ENCODE results near the gene ANKFY1.

DNA sequence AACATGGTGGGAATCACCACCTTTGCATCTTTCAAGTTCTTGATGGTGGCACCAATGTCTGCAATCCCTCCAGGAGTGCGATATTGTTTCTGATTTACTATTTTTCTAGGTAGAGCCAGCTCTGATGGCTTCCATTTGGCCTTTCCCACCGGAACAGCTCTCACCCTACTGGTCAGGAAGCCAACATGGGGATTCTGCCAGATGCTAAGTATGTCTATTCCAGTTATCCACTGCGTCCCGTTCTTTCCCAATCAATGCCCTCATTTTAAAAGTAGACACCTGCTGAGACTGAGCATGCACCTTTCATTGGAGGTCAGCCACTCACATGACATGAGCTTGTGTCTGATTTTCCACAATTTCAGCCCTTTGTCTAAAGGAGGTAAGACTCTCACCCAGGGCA lies 144.5 kb downstream of the ANKFY1 start:
- no peak for TF ChIP-seq POLR2AphosphoS5 (IDR thresholded peaks at IDR 0.05; ENCODE audit: insufficient read depth in 1 of 2, low read depth in 1 of 2)
- TF ChIP-seq, protein P1, sequence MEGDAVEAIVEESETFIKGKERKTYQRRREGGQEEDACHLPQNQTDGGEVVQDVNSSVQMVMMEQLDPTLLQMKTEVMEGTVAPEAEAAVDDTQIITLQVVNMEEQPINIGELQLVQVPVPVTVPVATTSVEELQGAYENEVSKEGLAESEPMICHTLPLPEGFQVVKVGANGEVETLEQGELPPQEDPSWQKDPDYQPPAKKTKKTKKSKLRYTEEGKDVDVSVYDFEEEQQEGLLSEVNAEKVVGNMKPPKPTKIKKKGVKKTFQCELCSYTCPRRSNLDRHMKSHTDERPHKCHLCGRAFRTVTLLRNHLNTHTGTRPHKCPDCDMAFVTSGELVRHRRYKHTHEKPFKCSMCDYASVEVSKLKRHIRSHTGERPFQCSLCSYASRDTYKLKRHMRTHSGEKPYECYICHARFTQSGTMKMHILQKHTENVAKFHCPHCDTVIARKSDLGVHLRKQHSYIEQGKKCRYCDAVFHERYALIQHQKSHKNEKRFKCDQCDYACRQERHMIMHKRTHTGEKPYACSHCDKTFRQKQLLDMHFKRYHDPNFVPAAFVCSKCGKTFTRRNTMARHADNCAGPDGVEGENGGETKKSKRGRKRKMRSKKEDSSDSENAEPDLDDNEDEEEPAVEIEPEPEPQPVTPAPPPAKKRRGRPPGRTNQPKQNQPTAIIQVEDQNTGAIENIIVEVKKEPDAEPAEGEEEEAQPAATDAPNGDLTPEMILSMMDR (IDR thresholded peaks at IDR 0.05) = no peak

Measured in vagina (tissue), 2 donors.